NCI-H460 (cell line): ENCODE data around the gene PTK6. TPM values are rescaled to one million over a fixed set of nuclear protein-coding genes. Genes with fewer than 3 reads are reported as not detected.
A peak's percentile ranks its signal among the peaks of the same experiment; 100 is the strongest.

Source experiments
- DNase-seq: peaks from one replicate; pipeline ENCODE4 v3.0.0-alpha.2; 2016; ENCODE audit warnings: low read depth; ENCODE audit errors: extremely low read depth
- total RNA-seq: library from RNA; depleted of rRNA; stranded (reverse); fragments of >200 nt; shearing (Covaris generic); gene quantifications from 2 replicates; pipeline ENCODE4 v1.2.3, GENCODE V29; 2014

The PTK6 gene
- total RNA-seq, 1 experiment from 2014 or later, result 2.2 TPM

GRCh38 chr20:63497138-63497945 lies 39.8 kb downstream of the PTK6 start:
- no peak for DNase-seq

DNA sequence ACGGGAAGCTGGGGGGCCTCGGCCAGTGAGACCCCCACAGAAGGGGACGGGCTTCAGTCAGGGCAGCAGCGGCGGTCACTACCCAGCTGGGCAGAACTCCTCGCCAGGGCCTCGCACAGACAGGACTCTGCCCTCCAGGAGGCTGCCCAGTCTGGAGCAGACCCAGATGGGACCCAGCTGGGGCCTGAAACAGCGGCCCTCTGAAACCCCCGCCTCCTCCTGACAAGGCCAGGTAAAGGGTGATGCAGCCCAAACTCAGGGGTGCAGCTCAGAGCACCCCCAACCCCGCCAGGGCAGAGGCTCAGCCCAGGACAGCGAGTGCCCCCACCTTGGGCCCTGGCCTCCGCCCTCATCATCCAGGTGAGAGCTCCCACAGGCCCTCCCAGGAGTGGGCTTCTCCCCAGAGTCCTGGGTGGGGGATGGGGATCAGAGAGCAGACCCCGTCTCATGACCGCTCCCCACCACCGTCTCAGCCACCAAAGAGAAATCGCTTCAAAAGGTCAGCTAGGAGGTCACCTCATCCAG lies 40.5 kb downstream of the PTK6 start:
- no peak for DNase-seq

GRCh38 chr20:63495741-63496595 lies 41.2 kb downstream of the PTK6 start:
- peak; percentile 61 for DNase-seq

DNA sequence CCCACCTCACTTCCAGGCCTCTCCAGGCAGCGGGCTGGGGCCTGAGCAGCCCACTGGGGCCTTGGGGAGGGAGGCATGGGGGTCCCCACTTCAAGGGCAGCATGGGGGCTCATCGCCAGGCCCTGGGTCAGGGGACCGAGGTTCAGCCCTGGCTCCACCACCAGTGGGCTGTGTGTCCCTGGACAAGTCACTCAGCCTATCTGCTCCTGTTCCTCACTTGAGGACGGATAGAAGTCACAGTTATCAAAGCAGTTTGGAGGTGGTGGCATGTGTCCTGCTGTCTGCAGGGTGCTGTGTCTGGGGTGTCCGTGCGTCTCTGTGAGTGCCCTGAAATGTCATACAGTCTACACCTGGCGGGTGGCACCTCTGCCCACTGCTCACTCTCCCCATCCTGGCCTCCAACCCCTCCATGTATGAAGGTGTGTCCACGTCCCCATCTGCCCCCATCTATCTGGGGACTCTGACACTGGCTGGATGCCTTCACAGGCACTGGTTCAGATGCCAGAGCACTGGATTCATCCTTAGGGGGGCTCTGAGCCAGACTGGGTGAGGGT lies 41.9 kb downstream of the PTK6 start:
- no peak for DNase-seq

DNA sequence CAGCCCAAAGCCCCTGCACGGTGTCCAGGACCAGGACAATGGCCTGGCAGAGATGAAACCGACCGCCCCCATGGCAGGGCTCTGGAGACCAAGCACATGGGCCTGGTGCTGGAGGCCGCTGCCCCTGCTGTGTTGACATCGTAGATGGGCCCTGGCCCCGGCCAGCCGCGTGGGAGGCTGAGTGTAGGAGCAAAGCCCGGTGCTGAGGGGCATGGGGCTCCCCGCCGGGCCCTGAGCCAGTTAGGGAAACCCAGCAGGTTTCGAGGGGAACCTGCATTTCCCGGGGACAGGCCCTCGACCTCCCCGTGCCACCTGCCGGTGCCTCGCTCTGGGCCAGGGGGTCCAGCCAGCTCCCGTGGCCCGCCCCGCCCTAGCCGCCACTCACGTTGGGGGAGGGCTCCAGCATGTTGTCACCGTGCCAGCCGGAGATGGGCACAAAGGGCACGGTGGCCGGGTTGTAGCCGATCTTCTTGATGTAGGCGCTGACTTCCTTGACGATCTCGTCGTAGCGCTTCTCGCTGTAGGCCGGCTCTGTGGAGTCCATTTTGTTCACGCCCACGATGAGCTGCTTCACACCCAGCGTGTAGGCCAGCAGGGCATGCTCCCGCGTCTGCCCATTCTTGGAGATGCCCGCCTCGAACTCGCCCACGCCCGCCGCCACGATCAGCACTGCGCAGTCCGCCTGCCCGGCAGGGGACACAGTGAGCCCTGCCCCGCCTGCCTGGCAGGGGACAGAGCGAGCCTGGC lies 42.6 kb downstream of the PTK6 start:
- DNase-seq, result no peak

- no peak for DNase-seq
Observed at GRCh38 chr20:63494084-63494419, 43.1 kb downstream of the PTK6 start.

- DNase-seq, result no peak
Observed at GRCh38 chr20:63493563-63494020, 43.6 kb downstream of the PTK6 start.

DNA sequence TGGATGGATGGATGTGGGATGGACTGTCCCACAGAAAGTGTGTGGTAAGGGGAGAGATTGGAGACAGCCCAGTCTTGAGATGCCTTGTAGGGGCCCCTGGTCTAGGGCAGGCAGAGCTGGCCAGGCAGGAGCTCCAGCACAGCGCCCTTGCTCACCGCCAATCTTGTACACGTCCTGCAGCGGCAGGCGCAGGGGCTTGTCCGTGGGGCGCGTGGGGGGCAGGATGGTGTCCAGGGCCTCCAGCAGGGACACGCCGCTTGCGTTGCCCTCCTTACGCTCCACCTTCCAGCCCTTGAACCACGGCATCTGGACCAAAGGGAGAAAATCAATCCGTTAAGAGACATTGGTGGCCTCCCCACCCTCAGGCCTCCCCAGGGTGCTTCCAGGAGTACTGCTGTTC lies 44.2 kb downstream of the PTK6 start:
- DNase-seq, result no peak

DNA sequence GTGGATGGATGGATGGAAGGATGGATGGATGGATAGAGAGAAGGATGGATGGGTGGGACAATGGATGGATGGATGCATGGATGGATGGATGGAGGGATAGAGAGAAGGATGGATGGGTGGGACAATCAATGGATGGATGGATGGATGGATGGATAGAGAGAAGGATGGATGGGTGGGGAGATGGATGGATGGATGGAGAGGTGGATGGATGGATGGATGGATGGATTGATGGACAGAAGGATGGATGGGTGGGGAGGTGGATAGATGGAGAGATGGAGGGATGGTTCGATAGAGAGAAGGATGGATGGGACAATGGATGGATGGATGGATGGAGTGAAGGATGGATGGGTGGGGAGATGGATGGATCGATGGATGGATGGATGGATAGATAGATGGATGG lies 44.7 kb downstream of the PTK6 start:
- no peak for DNase-seq

DNA sequence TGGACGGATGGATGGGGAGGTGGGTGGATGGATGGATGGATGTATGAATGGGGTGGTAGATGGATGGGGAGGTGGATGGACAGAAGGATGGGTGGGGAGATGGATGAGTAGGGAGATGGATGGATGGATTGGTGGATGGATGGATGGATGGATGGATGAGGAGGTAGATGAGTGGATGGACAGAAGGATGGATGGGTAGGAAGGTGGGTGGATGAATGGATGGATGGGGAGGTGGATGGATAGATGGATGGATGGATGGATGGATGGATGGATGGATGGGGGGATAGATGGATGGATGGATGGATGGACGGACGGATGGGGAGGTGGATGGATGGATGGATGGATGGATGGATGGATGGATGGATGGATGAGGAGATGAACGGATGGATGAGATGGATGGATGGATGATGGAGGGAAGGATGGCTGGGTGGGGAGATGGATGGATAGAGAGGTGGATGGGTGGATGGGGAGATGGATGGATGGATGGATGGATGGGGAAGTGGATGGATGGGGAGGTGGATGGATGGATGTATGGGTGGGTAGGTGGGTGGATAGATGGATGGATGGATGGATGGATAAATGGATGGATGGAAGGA lies 45.4 kb downstream of the PTK6 start:
- DNase-seq, result no peak

GRCh38 chr20:63491078-63491477 lies 46.1 kb downstream of the PTK6 start:
- DNase-seq, result no peak

DNA sequence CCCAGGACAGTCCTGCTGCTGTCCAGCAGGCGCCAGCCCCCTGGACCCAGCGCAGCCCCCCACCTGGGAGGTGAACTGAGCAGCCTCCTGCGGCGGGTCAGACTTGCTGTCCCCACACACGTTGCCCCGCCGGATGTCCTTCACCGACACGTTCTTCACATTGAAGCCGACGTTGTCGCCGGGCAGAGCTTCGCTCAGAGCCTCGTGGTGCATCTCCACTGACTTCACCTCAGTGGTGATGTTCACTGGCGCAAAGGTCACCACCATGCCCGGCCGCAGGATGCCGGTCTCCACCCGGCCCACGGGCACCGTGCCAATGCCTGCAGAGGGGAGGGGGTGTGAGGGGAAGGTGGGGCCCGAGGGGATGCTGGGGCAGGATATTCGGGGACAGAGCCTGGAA lies 46.8 kb downstream of the PTK6 start:
- no peak for DNase-seq

- DNase-seq, result no peak
Observed at GRCh38 chr20:63488315-63489251, 48.6 kb downstream of the PTK6 start.

DNA sequence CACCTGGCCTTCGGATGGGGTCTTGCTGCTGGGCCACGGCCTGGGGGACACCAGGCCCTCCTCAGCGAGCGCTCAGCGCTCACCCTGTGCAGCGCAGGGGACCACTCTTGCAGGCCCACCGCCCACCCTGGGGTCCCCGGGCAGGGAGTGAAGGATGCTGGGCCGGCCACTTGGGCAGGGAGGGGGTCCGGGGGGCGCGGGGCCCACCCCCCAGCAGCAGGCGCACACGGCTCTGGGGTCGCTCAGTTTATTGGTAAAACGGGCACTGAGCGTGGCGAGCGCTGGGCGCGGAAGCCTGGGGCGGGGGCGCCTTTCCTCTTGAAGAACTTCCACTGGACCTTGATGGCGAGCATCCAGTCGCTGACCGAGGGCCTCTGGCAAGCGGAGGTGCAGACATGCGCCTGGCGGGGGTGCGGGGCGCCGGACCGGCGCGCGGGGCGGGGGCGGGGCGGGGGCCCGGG lies 49.4 kb downstream of the PTK6 start:
- no peak for DNase-seq

- no peak for DNase-seq
Observed at GRCh38 chr20:63487116-63487764, 49.9 kb downstream of the PTK6 start.

GRCh38 chr20:63486300-63486855 lies 50.8 kb downstream of the PTK6 start:
- no peak for DNase-seq

GRCh38 chr20:63484651-63485403 lies 52.3 kb downstream of the PTK6 start:
- no peak for DNase-seq
